GM12891 (cell line): ENCODE results near the gene FBXL17.

Experiments
- POLR2A ChIP-seq: IDR thresholded peaks from 2 replicates; pipeline ENCODE4 v1.6.1; 2011; ENCODE audit warnings: low read depth, low read length, control low read depth
- POLR2AphosphoS5 ChIP-seq: IDR thresholded peaks from 2 replicates; pipeline ENCODE4 v1.6.1; 2011; ENCODE audit warnings: low read depth, low read length, control low read depth
- TAF1 ChIP-seq: IDR thresholded peaks from 2 replicates; pipeline ENCODE4 v1.6.1; 2011; ENCODE audit warnings: low read depth, low read length, control low read depth

DNA sequence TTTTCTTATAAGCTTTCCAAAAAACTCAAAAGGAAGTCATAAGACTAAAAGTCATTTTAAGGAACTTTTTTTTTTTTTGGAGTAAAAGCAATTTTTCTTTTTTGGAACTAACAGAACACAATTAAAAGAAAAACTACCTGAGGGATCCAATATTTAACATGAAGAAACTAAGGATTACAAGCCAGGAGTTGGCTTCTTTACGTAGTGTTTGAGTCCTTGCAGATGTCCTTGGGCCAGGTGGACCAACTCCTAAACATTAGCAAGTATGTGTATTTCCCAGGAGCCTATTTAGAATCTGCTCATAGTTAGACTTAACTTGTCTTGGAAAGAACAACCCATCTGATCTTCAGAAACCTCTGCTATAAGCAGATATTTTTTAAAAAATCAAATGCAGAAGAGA lies 557.1 kb downstream of the FBXL17 start:
- TF ChIP-seq POLR2A (no peak), POLR2AphosphoS5 (no peak), TAF1 (no peak)
